ENCODE results near the gene EFR3B.

DNA sequence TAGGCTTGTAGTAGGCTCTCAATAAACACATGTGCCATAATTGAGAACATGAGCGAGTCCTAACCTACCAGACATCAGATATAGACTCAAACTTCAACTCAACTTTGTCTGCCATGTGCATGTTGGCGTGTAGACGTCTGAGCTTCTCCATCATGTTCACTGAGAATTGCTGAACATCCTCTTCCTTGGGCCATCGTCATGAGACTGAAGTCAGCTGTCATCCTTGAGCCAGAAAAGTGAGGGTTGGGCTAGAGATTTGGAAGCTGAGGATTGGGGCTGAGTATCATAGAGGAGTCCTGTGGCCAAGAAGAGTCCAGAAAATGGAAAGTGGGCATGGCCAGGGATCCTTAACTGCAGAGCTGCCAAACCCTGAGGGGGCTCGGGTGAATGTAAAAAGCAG is 7.8 kb upstream of the EFR3B start:
- TF ChIP-seq CTCF (IDR thresholded peaks at IDR 0.05): no peak
- no peak for TF ChIP-seq POLR2A (IDR thresholded peaks at IDR 0.05)
